Esophagus muscularis mucosa (tissue), 4 donors: ENCODE measurements around the gene DNASE1L1. TPM values are rescaled to one million over a fixed set of nuclear protein-coding genes. Genes with fewer than 3 reads are reported as not detected.

Experiments
- DNase-seq: peaks from one replicate; pipeline ENCODE4 v3.0.0-alpha.2; 2017; ENCODE audit errors: extremely low spot score
- H3K27ac ChIP-seq, 4 donors: fragments of 200-600 bp; sonication (generic); replicated peaks in 1 of 4; 1 replicate in 3 of 4; 2 replicates in 1 of 4; pipeline ENCODE4 v1.5.1; 2016 to 2019; ENCODE audit warnings: mild to moderate bottlenecking in 1 of 4
- H3K27me3 ChIP-seq, 4 donors: fragments of 200-600 bp; sonication (generic); one replicate each; pipeline versions ENCODE4 v1.5.1 to v1.6.0; 2016 to 2019
- H3K36me3 ChIP-seq, 4 donors: fragments of 200-600 bp; sonication (generic); one replicate each; pipeline ENCODE4 v1.5.1; 2016 to 2019
- H3K4me1 ChIP-seq, 4 donors: fragments of 200-600 bp; sonication (generic); one replicate each; pipeline ENCODE4 v1.5.1; 2016 to 2019
- H3K4me3 ChIP-seq, 4 donors: fragments of 200-600 bp; sonication (generic); 1 replicate in 2 of 4; 2 replicates in 2 of 4; pipeline ENCODE4 v1.5.1; 2016 to 2019; ENCODE audit warnings: mild to moderate bottlenecking in 4 of 4, moderate library complexity in 1 of 4
- H3K9me3 ChIP-seq, 4 donors: fragments of 200-600 bp; sonication (generic); 1 replicate in 3 of 4; 2 replicates in 1 of 4; pipeline ENCODE4 v1.5.1; 2016 to 2019
- EP300 ChIP-seq: sonication (generic); formaldehyde crosslinking; IDR thresholded peaks from one replicate; pipeline ENCODE4 v1.6.1; 2017; ENCODE audit warnings: antibody characterized with exemption
- POLR2A ChIP-seq: fragments of 450-650 bp; IDR thresholded peaks from one replicate; pipeline ENCODE4 v1.6.1; 2017; ENCODE audit warnings: antibody characterized with exemption, moderate library complexity, mild to moderate bottlenecking, low read depth
- POLR2AphosphoS5 ChIP-seq, 2 donors: sonication (generic); formaldehyde crosslinking; IDR thresholded peaks; one replicate each; pipeline ENCODE4 v1.6.1; 2017; ENCODE audit warnings: antibody characterized with exemption in 2 of 2
- whole genome bisulfite sequencing: methylation state at CpG from one replicate; pipeline ENCODE4 v1.1.5; 2018; 5-methylcytosine and 5-hydroxymethylcytosine counted together
- intact Hi-C: fragments of 100-400 bp; cut with DNase I; formaldehyde crosslinking; loops from one replicate; pipeline ENCODE4 v1.15.1; 2023
- total RNA-seq, 4 donors: library from RNA; depleted of rRNA; stranded (reverse); fragments of >200 nt; gene quantifications; one replicate each; pipeline versions ENCODE4 v1.1.0 to v1.2.1, GENCODE V29; 2016
- TF ChIP-seq, protein P1 (sequence below), 3 experiments: fragments of 200-600 bp in 2 of 3; fragments of 450-650 bp in 1 of 3; sonication (generic) in 2 of 3; IDR thresholded peaks; one replicate each; pipeline ENCODE4 v1.5.1; 2017 to 2019; ENCODE audit warnings: antibody characterized with exemption in 3 of 3, mild to moderate bottlenecking in 2 of 3, moderate library complexity in 1 of 3

DNASE1L1 gene
- total RNA-seq, 4 donors from 2014 or later: 19.9 to 24.3 (median 22.6) TPM

DNA sequence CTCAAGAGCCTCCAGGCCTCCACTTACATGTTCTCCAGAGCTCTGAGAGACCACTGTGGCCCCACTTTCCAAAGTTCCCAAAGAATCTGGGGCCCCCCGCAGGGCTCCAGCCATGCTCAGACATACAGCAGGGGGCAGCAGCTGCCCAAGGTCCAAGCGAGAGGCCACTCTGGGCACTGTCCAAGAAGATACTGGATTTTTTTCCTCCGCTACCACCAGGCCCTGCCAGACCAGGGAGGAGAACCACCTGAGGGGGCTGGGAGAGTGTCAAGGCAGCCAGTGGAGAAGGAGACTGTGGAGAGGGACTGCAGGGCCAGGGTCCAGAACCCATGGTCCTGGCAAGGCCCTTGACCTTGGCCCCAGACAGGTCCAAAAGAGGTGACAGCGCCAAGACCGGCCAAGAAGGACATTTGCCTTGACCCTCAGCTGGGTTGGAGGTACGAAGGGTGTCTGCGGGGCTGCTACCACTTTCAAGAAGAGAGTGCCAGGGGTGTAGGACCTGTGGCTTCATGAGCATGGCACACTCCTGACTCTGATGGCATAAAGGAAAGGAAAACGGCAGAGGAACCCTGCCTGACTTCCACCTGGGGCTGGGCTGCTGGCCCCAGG, 24.7 kb downstream of the DNASE1L1 start:
- peak overlapping the region; percentile 38 to 92 (median 48) for H3K27ac ChIP-seq
- H3K4me1 ChIP-seq: peaks cover 6 to 44% (median 38%) of the 10 kb centered on the region in 4 donors
- H3K27me3 ChIP-seq: no peaks in the 10 kb centered on the region
- intact Hi-C loops: no loop called here
- 59% methylated on average over 8 of the region's 8 CpGs for WGBS
- TF ChIP-seq, protein P1, sequence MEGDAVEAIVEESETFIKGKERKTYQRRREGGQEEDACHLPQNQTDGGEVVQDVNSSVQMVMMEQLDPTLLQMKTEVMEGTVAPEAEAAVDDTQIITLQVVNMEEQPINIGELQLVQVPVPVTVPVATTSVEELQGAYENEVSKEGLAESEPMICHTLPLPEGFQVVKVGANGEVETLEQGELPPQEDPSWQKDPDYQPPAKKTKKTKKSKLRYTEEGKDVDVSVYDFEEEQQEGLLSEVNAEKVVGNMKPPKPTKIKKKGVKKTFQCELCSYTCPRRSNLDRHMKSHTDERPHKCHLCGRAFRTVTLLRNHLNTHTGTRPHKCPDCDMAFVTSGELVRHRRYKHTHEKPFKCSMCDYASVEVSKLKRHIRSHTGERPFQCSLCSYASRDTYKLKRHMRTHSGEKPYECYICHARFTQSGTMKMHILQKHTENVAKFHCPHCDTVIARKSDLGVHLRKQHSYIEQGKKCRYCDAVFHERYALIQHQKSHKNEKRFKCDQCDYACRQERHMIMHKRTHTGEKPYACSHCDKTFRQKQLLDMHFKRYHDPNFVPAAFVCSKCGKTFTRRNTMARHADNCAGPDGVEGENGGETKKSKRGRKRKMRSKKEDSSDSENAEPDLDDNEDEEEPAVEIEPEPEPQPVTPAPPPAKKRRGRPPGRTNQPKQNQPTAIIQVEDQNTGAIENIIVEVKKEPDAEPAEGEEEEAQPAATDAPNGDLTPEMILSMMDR (IDR thresholded peaks at IDR 0.05): peak; percentile 36 to 53 (median 48)
- TF ChIP-seq POLR2A (no peak), POLR2AphosphoS5 (IDR thresholded peaks at IDR 0.05) (peak in 1 of 2 donors; percentile 5)
- H3K9me3 ChIP-seq: no peaks in the 10 kb centered on the region
- peaks cover 0 to 19% (median 3%) of the 10 kb centered on the region in 4 donors for H3K36me3 ChIP-seq
- no peak overlapping the region for H3K4me3 ChIP-seq
- DNase-seq: no peak

DNA sequence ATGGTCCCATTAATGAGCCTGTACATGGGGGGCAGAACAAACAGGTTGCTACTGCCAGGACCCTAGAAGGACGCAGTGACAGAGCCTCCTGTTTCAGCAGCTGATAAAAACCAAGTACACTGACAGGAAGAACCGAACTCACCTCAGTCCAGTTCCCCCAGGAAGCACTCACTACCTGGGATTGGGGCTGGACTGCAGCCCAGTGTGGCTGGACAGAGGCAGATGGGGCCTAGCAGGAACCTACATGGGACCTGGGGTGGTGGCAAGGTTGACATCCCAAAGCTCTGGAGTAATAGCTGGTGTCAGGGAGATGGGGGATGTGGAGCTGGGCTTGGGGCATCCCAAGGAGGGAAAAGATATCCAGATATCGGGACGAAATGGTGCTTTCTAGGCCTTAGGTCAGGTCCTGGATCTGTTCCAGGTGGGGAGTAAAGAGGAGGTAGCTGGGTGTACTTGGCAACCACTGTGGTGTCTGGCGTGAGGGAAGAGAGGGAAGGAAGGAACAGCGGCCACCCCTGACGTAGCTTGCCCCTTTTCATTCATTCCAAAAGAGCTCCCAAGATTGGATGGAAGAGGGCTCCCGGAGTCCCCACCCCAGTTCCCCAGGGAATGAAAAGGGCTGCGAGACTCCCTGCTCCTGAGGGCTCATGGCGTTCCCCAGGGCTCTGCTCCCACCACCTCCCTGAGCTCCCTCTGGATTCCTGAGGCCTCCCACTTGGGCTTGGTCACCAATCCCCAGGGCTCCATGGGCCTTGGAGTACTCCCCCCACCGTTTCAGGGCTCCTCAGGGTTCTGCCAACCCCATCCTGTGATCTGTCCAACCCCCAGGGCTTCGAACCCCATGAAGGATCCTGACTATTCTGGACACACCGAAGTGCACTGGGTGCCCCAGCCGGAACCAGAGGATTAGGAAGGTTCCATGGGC, 25.4 kb downstream of the DNASE1L1 start:
- H3K4me3 ChIP-seq: no peak overlapping the region
- H3K27me3 ChIP-seq: no peaks in the 10 kb centered on the region
- H3K9me3 ChIP-seq: no peaks in the 10 kb centered on the region
- WGBS: 74% methylated on average over 13 of the region's 14 CpGs
- peak overlapping the region; percentile 38 to 92 (median 48) for H3K27ac ChIP-seq
- no peak for DNase-seq
- no peak for TF ChIP-seq EP300
- peak in 1 of 2 donors; percentile 16 for TF ChIP-seq POLR2AphosphoS5 (IDR thresholded peaks at IDR 0.05)
- intact Hi-C loops: no loop called here
- peaks cover 0 to 19% (median 3%) of the 10 kb centered on the region in 4 donors for H3K36me3 ChIP-seq
- peaks cover 6 to 44% (median 38%) of the 10 kb centered on the region in 4 donors for H3K4me1 ChIP-seq

DNA sequence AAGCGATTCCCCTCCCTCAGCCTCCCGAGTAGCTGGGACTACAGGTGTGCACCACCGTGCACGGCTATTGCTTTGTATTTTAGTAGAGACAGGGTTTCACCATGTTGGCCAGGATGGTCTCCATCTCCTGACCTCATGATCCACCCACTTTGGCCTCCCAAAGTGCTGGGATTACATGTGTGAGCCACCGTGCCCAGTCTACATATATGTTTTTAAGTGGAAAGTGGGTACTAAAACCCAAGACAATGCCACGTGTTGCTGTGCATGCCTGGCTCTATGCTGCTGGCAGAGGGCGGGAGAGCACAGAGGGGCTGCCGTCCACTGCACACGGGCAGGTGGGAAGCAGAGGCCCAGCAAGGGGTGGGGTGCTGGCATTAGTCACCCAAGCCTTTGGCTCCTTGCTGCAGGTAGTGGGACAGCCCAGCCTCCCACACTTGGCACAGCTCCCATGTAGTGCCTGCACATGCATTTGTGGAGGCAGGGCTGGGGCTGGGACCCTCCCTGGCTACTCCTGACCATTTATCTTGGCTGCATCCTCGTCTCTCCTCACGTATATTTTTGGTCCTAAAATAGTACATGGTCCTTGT, 26.5 kb downstream of the DNASE1L1 start:
- no peak for DNase-seq
- H3K27me3 ChIP-seq: no peaks in the 10 kb centered on the region
- intact Hi-C loops: no loop called here
- no peak for TF ChIP-seq POLR2A
- TF ChIP-seq, protein P1 (IDR thresholded peaks at IDR 0.05): no peak
- no peak for TF ChIP-seq EP300
- no peak for TF ChIP-seq POLR2AphosphoS5 (IDR thresholded peaks at IDR 0.05)
- WGBS: 75% methylated on average over 8 of the region's 11 CpGs
- H3K9me3 ChIP-seq: no peaks in the 10 kb centered on the region
- H3K27ac ChIP-seq: peak overlapping the region in 2 of 4 donors; percentile 22 to 92
- H3K36me3 ChIP-seq: peaks cover 0 to 19% (median 3%) of the 10 kb centered on the region in 4 donors
- no peak overlapping the region for H3K4me3 ChIP-seq
- H3K4me1 ChIP-seq: peaks cover 6 to 52% (median 42%) of the 10 kb centered on the region in 4 donors

DNA sequence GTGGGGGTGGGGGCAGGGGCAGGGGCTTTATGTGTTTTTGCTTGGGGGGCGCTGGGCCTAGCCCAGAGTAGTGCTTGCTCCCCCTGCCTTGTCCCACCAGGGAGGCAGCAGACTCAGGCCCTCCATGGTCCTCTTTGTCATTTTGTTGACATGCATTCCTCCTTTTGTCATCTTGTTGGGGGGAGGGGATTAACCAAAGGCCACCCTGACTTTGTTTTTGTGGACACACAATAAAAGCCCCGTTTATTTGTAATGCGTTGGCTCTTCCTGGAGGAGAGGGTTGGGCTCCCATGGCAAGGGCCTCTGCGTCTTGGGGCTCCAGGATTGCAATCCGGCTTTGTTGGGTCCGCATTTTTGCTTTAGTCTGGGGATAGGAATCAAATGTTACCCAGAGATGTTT, 27.8 kb downstream of the DNASE1L1 start:
- peaks cover 6 to 63% (median 54%) of the 10 kb centered on the region in 4 donors for H3K4me1 ChIP-seq
- no peak for DNase-seq
- no peak overlapping the region for H3K4me3 ChIP-seq
- 68% methylated on average over 5 of the region's 6 CpGs for WGBS
- no peaks in the 10 kb centered on the region for H3K27me3 ChIP-seq
- intact Hi-C loops: no loop called here
- H3K27ac ChIP-seq: peak overlapping the region; percentile 92 to 99 (median 96)
- no peak for TF ChIP-seq POLR2AphosphoS5 (IDR thresholded peaks at IDR 0.05)
- no peak for TF ChIP-seq EP300
- TF ChIP-seq POLR2A: no peak
- TF ChIP-seq, protein P1 (IDR thresholded peaks at IDR 0.05): no peak
- H3K36me3 ChIP-seq: peaks cover 0 to 19% (median 3%) of the 10 kb centered on the region in 4 donors
- no peaks in the 10 kb centered on the region for H3K9me3 ChIP-seq

DNA sequence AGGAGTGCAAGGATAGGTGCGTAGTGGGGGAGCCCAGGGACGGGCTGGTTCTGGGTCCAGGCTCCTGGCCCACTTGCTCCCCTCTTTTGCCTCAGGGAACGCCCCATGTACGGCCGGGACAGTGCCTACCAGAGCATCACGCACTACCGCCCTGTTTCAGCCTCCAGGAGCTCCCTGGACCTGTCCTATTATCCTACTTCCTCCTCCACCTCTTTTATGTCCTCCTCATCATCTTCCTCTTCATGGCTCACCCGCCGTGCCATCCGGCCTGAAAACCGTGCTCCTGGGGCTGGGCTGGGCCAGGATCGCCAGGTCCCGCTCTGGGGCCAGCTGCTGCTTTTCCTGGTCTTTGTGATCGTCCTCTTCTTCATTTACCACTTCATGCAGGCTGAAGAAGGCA, 28.3 kb downstream of the DNASE1L1 start:
- Histone ChIP-seq H3K36me3 (peaks cover 0 to 19% (median 3%) of the 10 kb centered on the region in 4 donors), H3K9me3 (no peaks in the 10 kb centered on the region), H3K27me3 (no peaks in the 10 kb centered on the region), H3K4me3 (peak overlapping the region; percentile 69 to 80 (median 74)), H3K27ac (peak overlapping the region; percentile 92 to 99 (median 96)), H3K4me1 (peaks cover 6 to 65% (median 57%) of the 10 kb centered on the region in 4 donors)
- DNase-seq: no peak
- TF ChIP-seq POLR2A: no peak
- no peak for TF ChIP-seq POLR2AphosphoS5 (IDR thresholded peaks at IDR 0.05)
- TF ChIP-seq, protein P1 (IDR thresholded peaks at IDR 0.05): no peak
- TF ChIP-seq EP300: no peak
- intact Hi-C loops: no loop called here
- WGBS: 65% methylated on average over 13 of the region's 14 CpGs
